NCI-H460 (cell line): ENCODE measurements around the gene KSR2. TPM values are rescaled to one million over a fixed set of nuclear protein-coding genes. Genes with fewer than 3 reads are reported as not detected.

Experiments
- DNase-seq: peaks from one replicate; pipeline ENCODE4 v3.0.0-alpha.2; 2016; ENCODE audit warnings: low read depth; ENCODE audit errors: extremely low read depth
- total RNA-seq: library from RNA; depleted of rRNA; stranded (reverse); fragments of >200 nt; shearing (Covaris generic); gene quantifications from 2 replicates; pipeline ENCODE4 v1.2.3, GENCODE V29; 2014

The KSR2 gene
- total RNA-seq, 1 experiment from 2014 or later: not detected

DNA sequence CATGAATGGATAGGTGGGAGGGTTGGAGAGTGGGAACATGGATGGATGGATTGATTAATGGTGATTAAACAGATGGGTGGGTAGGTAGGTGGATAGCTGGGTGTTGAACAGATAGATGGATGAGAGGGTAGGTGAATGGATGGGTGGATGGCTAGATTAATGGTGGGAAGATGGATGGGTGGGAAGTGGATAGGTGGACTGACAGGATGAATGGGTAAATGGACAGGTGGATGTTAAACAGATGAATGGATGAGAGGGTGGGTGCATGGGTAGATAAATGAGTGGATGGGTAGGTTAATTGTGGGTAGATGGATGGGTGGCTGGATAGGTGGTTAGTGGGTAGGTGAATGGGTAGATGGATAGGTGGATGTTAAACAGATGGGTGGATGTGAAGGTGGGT, 460.3 kb downstream of the KSR2 start:
- no peak for DNase-seq

DNA sequence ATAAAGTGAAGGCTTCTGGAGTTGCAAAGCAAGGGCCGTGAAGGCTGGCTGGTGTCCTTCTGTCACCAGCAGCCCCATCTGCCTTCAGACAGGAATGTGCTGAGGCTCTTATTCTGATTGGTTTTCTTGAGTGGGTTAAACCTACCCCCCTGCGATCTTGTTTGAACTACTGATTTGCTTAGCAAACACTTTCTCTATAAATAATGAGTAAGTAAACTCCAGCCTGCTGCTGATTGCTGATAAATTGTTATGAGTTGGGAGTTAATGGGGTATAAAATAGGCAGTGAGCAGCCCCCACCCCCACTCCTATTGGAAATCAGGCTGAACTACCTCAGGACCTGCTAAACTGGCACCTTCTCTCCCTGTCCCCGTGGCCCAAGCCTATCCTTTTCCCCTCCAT, 461.2 kb downstream of the KSR2 start:
- DNase-seq: no peak

DNA sequence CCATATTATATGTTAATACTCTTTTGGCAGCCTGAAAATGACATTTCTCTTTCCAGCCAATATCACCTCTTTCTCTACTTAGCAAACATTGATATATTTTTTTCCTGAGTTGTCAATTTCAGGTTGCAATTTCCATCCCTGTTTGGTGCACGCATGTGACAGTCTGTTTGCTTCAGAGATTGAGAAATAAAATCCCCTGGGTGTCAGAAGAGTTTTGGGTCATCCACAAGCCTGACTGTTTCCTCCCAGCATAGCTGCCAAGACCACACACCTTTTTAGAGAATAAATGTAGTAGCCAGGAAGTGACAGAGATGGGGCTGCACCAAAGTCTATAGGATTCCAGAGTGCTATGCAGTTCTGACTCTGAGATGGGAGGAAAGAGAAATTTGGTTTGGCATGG, 462.5 kb downstream of the KSR2 start:
- DNase-seq: no peak

DNA sequence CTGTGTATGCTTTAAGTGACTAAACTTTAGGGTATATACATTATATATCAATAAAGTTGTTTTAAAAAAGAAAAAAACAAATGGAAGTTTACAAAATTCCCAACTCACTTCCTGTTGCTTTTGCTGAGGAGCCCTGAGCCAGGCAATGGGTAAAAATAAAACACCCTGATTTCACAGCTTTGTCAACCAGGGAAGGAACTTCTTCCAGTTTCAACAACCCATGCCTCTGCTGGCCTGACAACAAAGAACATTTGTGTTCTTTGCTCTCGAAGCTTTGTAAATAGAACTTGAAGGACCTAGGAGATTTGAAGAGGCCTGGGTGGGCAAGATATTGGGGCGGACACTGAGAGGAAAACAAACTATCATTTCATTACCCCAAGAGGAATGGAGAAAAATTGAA, 466.2 kb downstream of the KSR2 start:
- DNase-seq: no peak

DNA sequence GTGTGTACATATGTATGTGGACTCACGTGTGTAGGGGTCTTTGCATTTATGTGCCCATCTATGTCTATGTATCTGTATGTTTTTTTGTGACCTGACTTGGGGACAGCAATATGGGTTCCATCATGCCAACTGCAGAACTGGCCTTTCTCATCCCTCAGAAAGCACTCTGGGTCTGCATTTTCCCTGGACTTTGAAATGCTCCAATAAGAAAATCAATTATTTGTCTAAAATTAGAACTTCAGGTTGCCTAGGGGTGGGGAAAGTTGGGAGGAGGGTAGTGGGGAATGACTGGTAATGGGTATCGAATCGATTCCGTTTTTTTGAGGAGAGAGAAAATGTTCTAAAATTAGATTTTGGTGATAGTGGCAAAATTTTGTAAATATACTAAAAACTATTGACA, 466.6 kb downstream of the KSR2 start:
- no peak for DNase-seq

DNA sequence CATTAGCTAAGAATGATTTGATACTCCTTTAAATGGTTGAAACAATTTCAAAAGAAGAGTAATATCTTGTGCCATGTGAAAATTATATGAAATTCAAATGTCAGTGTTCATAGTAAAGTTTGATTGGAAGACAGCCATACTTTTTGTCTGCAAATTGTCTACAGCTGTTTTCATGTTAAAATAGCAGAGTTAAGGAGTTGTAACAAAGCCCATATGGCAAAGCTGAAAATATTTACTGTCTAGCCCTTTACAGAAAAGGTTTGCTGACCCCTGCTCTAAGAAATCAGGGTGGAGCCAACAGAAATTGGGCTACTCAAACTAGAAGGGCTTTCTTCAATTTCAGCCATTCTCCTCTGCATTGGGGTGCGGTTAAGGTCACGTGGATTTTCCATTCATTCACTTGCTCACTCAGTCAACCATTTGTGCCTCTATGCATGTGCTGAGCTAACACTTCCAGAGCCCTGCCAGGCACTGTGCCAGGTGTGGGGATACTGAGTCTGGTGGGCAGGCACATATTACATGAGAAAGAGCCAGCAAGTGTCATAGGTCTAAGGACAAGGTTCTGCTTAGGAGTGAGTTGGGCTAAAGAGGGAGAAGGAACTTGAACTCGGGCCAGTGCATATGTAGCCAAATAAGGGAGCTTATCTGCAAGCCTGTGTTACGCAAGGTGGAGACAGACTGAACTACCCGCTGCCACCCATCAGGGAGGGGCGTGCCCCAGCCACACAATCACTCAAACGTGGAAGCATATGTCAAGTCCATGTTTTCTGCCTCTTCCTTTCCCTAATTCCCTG, 467.5 kb downstream of the KSR2 start:
- no peak for DNase-seq

DNA sequence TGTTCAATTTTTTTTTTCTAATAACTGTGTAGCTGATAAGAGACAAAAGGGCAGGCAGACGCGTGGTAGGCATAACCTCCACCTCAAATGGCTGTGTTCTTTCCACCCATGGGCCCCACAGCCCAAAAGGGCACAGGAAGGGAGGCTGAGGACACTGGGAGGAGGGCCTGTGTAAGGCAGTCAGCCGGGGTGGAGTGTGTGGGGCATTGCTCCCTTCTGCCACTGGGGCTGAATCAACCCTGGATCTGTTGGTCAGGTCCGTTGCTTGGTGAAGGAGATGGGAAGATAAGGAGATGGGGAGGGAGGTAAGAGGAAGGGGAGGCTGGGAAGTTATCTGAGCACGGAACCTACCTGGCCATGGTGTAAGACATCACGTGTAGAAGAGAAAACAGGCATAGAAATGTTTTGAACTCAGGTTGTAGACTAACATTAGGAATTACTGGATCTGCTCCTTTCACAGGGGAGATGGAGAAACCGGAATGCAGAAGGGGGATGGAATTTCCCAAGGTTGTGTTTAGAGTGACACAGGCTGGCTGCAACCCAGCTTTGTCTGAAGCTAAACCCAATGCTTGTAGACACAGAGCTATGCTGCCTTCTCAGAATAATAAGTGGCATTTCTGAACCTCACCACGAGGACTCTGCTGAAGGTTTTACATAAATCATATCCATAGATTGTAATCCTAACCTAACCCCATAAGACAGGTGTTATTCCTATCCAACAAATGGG, 468.9 kb downstream of the KSR2 start:
- DNase-seq: no peak

DNA sequence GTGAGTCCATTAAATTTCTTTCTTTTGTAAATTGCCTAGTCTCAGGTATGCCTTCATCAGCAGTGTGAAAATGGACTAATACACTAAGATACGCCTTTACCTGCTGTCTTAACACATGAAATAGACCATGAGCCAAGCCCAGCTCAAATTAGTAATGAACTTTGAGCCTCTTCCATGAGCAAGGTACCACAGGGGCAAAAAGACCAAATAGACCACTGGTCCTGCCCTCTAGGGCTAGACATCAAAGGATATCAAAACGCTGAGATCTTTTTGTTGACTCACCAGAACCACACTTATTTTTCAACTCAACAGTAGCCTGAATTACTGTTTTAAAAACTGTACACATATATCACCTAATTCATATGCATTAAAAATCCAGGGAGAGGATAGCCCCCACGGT, 469.9 kb downstream of the KSR2 start:
- DNase-seq: no peak

DNA sequence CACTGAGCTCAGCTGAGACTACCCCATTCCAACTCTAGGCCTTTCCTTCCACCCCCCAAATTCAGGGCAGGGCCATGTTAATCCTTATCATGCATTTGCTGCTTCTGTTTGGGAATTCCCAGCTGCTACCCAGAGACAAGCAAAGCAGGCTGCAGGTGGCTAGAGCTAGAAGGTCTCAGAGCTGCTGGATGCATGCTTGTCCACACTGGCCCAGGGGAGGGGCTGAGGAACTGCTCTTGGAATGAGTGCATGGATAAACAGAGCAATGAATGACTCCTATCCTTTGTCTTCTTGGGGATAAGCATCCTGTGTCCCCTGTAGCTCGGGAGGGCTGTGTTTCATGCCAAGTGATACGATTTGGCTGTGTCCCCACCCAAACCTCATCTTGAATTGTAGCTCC, 470.5 kb downstream of the KSR2 start:
- DNase-seq: no peak

DNA sequence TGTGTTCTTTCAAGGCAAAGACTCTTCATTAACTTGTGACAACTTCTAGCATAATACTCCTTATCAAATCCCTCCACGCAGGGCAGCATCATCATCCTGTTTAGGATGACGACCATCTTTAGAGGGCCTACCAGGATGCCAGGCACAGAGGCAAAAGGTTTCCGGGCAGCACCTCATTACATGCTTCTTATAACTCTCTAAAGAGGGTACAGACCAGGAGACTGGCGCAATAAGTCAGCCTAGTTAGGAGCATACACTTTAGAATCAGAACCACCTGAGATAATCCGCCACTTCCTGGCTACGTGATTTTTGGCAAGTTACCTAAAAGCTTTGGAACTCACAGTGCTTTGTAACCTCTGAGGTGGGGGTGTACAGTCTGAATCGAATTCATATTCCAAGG, 471.4 kb downstream of the KSR2 start:
- DNase-seq: no peak

DNA sequence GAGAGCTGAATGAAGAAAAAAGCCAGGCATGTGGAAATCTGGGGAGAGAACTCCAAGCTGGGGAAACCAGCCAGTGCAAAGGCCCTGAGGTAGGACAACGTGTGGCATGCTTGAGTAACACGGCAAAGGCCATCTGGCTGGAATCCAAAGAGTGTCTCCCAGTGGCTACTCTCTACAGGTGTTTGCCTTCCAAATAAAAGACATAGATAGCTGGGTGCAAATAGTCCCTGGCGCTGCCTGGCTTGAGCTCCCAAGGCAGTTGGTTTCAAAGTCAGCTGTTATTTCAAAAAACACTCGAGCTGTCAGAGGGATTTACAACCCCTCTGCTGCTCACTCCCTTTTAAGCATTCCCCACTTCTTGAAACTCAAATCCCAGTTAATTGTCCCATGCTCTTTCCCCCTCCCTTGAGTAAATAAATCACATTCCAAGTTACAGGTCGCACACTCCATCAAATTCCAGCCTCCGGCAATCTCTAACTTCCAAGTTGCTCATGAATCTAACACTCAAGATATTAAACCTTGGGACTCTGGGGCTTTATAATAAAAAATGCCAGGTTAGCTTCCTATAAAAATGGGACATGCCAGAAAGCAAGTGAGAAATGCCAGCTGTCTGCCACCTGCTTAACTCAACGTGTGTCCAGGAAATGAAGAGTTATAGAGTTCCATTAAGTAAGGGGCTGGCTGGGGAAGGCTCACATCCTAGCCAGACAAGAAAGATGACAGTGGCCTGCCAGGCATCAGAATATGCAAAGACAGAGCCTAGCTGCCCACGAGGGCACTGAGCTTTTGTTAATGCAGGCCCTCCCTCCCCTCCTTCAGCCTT, 473.7 kb downstream of the KSR2 start:
- DNase-seq: no peak

DNA sequence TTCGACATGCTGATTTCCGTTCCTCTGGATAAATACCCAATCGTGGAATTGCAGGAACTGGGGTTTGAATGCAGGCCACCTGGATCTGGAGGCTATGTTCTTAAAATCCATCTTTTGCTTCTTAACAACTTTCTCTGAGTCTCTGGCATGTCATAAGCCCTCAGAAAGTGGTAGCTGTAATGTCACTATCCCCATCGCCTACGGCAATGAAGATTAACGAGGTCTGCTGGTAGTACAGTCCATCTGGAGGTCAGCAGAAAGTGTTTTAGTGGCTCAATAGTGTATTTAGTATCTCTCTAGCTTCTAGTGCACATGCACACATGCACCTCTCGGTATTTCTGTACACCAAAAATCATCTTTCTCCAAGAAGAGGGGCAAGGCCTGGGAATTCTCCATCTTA, 477.1 kb downstream of the KSR2 start:
- no peak for DNase-seq

DNA sequence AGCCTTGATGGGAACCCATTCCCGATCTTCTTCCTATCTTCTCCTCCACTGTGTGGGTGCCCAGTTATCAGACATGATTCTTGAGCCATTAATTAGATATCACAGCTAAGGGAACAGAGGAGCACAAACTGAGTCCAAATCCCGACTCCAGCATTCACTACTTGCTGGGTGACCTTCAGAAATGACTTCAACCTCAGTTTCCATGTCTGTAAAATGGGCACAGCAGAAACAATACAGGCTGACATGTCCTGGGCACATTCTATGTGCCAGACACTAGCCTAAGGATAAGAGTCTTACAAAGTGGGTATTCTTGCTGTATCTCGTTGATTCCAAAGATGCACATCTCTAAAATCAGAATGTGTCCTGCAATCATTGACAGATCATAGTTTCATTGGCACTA, 478.7 kb downstream of the KSR2 start:
- DNase-seq: no peak

DNA sequence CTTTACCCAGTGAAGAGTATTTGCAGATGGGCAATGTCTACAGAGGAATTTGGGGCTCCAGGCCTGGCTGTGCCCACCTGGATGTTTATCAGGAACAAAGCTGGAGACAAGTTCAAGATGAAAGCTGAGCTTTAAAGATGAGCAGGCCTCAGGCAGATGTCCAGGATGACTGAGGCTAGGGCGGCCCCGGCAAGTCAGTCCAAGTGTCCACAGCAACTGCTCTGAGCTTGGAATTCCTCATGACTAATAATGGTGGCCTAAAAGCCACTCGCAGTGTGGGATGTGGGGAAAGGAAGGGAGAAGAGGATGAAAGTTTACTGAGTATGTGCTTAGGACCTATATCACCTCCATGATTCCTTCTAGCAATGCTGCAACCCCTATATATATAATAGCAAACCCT, 479.1 kb downstream of the KSR2 start:
- DNase-seq: no peak

DNA sequence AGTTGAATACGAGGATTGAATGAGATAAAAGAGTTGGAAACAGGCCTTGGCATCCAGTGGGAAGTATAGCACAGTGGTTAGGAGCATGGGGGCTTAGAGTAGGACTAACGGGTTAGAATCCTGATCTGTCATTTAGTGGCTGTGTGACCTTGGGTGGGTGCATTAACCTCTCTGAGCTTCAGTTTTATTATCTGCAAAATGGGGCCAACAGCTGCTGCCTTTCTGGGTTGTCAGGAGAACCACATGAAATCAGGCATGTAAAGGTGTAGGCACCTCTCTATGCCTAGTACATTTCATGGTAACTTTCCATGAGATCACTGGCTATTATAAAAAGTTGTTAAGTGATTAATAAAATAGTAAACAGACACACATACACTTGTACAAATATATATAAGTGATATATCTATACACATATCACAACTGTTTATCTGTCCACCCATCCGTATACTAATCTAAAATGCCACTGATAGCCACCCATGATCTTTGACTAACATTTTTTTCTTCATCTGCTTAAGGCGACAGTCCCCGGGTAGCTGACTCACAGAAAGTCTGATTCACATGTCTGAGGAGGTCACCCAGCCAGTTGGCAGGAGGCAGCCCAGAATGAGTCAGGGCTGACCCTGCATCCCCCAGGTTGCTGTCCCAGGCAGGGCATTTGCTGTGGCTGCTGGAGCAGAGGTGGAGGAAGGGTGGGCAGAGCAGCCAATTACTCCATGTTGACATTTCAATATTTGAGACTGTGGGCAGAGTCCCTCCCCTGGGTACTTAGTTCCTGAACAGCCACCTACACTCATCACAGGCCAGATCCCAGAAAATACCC, 481.7 kb downstream of the KSR2 start:
- no peak for DNase-seq

DNA sequence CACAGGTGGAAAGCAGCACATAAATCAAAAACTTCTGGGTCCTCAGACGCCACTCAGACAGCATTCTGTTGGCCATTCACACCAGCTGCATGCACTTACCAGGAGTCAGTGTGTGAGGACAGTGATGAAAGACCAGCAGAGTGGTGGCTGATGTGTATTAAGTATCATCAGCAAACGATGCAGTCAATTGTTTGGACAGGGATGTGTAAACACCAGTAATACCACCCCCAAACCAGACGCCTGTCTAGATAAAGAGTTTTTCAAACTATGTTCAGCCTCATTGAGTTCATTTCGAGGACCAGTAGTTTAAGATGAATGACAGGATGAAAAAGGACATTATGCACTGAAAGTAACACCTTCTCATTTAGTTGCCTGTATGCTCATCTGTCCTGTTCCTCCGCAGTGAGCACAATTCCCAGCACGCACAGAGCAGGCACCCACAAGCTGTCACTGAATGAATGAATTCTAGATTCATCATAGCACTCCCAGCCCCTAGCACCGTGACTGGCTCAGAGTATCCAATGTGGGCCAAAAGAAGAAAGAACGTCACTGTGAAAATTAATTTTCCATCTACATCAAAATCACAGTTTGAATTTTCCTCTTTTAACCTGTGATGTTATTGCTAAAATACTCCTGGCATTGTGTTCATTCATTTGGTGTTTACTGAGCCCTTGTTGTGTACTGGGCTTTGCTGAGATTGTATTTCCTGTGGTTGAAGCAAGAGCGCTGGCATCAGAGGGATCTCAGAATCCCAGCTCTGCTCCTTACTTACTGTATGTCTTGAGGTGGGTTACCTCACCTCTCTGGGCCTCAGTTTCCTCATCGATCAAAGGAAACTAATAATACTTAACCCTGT, 482.6 kb downstream of the KSR2 start:
- DNase-seq: no peak

DNA sequence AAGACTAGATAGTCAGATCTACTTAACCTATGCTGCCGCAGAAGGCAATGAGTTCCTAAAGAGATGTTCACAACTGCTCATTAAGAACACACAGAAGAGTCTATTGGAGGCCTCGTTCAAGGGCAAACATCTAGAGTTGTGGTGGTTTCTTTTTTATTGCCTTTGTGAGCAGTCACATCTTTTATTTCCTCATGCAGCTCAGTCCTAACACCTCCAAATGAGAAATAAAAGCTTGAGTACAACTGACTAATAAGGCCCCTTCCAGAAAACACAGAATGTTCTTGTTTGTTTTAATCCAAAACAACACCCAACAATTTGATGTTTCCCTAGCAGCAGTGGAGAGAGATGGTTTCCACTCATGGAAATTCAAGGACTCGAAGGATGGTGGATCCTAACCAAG, 483.9 kb downstream of the KSR2 start:
- DNase-seq: no peak

DNA sequence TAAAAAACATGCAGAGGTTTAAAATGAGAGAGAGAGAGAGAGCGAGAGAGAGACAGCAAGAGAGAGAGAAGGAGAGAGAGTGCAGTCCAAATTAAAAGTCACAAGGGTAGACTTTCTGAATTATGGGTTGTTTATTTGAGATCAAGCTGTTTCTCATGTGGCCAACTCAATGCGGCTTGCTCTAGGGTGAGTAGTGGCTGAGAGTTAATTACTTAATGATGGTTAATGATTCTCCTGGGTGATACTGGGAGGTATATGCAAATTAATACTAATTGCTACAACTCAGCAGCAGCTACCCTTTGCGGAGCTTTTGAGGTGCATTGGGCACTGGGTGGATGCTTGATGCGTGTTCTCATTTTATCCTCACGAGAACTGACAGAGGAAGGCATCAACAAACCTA, 485.3 kb downstream of the KSR2 start:
- no peak for DNase-seq

DNA sequence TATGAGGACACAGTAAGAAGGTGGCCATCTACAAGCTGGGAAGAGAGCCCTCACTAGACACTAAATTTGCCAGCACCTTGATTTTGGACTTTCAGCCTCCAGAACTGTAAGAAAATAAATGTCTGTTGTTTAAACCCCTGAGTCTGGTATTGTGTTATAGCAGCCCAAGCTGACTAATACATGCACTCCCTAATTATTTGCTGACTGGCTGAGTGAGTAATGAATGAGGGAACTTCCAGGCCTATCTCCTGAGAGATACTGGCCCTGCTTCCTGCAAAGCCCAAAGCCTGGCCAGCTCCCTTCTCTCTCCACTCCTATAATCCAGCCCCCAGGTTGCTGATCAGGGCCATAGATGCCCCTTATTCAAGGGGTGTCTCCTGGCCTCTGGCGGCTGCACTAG, 487.3 kb downstream of the KSR2 start:
- DNase-seq: no peak

DNA sequence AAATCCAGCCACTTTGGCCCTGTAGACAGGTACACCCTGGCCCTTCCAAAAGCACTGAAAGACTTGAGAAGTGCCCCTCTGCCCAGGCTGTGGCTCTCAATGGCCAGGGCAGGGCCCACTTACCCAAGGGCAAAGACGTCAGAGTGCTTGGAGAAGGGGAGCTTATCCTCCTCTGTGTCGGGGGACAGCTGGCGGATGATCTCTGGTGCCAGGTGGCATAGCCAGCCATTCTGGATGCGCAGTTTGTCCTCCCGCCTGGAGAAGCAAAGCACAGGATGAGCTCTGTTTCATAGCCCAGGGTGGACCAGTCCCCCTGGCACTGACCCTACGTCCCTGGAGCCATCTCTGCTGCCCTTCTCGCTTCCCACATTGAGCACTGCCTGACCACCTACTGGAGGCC, 492.4 kb downstream of the KSR2 start:
- DNase-seq: no peak
